GM18861 (cell line): ENCODE data around the gene CFAP221.
"Not testable (repeated sequence)": the region's sequence is repeated elsewhere in the genome, so short reads cannot be mapped to it uniquely, and the experiment has no call there.

ENCODE experiments used
- ATAC-seq: cut with Tn5 transposase; IDR thresholded peaks from one replicate; pipeline ENCODE4 v1.9.1; 2021; ENCODE audit not compliant: unreplicated experiment

Gene CFAP221

DNA sequence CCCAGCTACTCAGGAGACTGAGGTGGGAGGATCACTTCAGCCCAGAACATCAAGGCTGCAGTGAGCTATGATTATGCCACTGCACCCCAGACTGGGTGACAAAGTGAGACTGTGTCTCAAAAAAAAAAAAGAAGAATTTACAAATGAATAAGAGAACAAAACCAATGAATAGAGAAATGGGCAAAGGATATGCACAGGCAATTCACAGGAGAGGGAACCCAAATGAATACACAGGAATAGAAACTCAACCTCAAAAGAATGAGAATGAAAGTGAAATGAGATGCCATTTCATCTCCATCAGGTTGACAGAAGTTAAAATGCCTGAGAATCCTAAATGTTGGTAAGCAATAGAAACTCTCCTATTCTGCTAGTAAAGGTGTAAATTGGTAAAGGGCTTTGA lies 40.2 kb downstream of the CFAP221 start:
- no peak for ATAC-seq

- no peak for ATAC-seq
These were observed 41.8 kb downstream of the CFAP221 start for GRCh38 chr2:119586085-119586484.

DNA sequence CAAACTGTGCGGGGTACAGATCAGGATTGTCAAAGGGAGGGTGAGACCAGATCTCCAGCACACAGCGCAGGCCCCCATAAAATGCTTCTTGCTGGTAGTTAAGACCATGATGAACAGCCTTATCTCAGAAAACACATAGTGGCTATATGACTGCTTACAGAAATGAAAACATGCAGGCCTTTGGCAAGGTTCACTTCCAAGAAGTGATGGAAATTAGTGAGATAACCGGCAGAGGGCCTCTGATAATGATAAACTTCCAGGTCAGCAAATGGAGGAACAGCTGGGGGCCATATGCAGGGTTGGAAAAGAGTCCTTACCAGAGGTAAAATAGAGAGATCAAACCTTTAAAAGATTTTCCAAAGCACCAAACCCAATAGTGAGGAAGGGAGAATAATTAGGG lies 46.6 kb downstream of the CFAP221 start:
- no peak for ATAC-seq

DNA sequence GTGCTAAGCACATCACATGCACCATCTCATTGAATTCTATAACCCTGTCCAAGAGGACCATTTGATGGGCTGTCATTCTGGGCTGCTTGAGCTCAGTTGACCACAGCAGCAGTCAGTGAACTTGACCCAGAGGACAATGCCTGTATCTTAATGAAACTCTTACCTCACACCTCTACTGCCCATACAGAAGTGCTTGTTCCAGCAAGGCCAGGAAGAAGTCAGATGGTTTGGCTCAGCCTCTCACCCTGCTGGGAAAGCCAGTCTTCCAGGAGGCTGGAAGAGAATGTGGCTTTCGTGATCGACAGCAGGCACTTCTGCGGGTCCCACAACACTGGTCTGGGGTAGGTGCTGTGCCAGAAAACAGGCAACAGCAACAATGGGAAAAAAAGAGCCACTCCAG lies 47.3 kb downstream of the CFAP221 start:
- ATAC-seq = no peak

GRCh38 chr2:119592436-119592835 lies 48.2 kb downstream of the CFAP221 start:
- ATAC-seq = no peak

- no peak for ATAC-seq
These were observed 52.4 kb downstream of the CFAP221 start for GRCh38 chr2:119596638-119597037.

- no peak for ATAC-seq
These were observed 54.5 kb downstream of the CFAP221 start for GRCh38 chr2:119598596-119599263.

GRCh38 chr2:119599384-119599783 lies 55.1 kb downstream of the CFAP221 start:
- no peak for ATAC-seq

- ATAC-seq = no peak
These were observed 60.8 kb downstream of the CFAP221 start for GRCh38 chr2:119605096-119605495.

GRCh38 chr2:119606674-119607073 lies 62.4 kb downstream of the CFAP221 start:
- no peak for ATAC-seq

DNA sequence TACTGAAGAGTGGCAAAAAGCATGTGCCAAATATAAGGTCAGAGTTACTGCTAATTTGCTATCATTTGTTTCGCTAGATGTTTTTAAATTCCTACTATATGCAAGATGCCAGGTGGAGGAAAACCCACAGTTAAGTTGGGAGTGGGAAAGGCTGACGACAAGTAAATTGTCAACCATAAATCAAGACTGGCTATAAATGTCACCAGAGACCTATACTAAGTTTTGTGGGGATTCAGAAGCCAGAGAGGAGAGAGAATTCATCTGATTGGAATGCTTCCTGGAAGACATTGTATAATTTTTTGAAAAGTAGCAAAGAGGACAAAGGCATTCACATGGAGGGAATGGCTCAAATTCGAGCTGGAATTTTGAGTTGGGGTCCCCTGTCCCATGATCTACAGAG lies 64.3 kb downstream of the CFAP221 start:
- no peak for ATAC-seq

- ATAC-seq = no peak
These were observed 65.1 kb downstream of the CFAP221 start for GRCh38 chr2:119609337-119609736.

DNA sequence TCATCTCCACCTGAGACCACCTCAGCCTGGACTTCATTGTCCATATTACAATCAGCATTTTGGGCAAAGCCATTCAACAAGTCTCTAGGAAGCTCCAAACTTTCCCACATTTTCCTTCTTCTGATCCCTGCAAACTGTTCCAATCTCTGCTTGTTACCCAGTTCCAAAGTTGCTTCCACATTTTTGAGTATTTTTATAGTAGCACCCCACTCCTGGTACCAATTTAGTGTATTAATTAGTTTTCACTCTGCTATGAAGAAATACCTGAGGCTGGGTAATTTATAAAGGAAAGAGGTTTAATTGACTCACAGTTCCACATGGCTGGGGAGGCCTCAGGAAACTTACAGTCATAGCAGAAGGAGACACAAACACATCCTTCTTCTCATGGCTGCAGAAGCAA lies 69.9 kb downstream of the CFAP221 start:
- not testable (repeated sequence) for ATAC-seq

DNA sequence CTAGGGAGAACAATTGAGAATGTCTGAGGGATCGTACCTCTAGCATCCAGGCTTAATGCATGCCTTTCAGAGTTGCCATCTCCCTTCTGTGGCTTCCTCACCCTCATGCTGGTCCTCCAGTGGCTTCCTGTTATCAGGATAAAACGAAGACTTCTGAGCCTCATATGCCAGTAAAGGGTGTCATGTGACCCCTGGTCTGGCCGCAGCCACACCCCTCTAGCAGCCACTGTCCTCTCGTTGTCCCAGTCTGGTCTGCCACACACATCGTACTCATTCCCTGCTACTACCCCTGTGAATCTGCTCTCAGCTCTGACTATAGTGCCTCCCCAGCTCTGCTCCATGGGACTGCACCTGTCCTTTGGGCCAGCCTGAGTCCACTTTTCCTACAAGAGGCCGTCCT lies 72.2 kb downstream of the CFAP221 start:
- ATAC-seq = no peak

DNA sequence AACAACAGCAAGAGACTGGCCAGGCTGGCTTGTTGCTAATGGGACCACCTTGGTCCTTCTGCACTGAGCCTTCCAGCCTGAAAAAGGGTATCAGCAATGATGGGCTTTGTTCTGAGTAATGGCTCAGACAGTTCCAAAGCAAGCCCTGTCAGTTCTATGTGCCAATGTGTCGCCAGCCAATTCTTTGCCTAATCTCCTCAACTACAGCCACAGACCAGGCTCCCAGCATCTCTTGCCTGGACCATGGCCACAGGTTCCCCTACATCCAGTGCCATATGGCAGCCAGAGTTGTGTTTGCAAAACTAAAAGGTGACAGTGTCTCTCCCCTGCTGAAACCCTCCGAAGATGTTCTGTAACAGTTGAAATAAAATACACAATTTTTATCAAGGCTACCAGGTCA lies 73.2 kb downstream of the CFAP221 start:
- ATAC-seq = no peak

DNA sequence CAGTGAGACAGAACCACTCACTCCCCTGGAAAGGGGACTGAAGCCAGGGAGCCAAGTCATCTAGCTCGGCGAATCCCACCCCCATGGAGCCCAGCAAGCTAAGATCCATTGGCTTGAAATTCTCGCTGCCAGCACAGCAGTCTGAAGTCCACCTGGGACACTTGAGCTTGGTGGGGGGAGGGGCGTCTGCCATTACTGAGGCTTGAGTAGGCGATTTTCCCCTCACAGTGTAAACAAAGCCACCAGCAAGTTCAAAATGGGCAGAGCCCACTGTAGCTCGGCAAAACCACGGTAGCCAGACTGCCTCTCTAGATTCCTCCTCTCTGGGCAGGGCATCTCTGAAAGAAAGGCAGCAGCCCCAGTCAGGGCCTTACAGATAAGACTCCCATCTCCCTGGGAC lies 74.5 kb downstream of the CFAP221 start:
- ATAC-seq = not testable (repeated sequence)

- ATAC-seq = no peak
These were observed 81.0 kb downstream of the CFAP221 start for GRCh38 chr2:119625226-119625625.

DNA sequence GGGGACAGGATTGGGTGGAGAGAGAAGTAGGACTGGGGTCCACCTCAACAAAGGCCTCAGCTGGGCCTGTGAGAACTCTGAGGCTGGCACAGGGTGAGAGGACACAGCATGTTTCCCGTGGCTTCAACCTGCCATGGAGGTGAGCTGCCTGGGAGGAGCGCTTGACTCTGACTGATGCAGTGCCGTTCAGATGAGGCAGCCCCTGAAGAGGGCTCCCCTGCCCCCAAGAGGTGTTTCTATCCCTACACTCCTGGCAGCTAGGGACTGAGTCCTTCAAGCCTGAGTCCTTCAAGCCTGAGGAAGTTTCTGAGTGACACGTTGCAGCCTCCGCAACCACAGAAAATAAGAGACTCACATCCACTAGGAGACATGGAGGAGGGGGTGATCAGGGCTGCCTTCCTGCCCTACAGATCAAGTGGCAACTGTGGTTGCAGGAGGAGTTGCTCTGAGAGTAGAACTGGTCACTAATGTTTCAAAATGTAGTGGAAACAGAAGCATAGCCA lies 85.1 kb downstream of the CFAP221 start:
- no peak for ATAC-seq

- no peak for ATAC-seq
These were observed 85.9 kb downstream of the CFAP221 start for GRCh38 chr2:119630121-119630520.

DNA sequence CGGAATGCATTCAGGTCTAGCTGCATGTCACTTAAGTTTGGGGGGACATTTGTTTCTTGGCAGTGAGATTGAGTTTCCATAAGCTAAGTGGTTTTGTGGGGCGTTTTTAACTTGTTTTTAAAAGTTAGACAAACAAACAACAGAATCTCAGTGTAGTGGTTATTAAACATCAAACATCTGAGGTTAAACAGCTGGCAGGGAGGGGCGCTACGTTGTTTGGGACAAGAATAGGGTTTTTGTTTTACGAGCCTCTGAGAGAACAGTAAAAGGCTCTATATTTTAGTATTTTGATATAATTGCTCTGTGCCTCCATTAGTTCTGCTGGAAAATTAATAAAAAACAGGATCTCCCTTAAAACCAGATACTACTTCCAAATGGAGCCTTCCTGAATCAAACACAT lies 93.1 kb downstream of the CFAP221 start:
- ATAC-seq = no peak

DNA sequence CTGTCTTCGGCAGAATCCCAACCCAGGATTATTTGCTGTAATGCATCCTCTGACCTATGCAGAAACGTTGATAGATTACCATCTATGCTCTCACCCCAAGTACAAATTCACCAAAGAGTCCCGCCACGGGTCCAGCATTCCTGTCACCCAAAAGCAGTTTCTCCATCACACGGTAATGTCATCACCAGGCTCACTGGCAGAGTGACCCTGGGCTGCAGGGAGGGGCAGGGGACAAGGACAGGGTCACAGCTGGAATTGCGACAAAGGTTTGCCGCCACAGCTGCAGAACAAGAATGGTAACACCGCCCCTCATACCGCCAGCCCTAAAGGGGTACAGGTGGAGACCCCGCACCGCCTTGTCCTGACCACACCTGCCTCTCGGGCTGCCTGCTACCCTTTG lies 94.0 kb downstream of the CFAP221 start:
- ATAC-seq = no peak

GRCh38 chr2:119638685-119639554 lies 94.7 kb downstream of the CFAP221 start:
- ATAC-seq = no peak
